IMR-90 (cell line): ENCODE measurements around the gene CACNA2D3. TPM values are rescaled to one million over a fixed set of nuclear protein-coding genes. Genes with fewer than 3 reads are reported as not detected.

ENCODE experiments used
- ATAC-seq: fragments of 200-7000 bp; cut with Tn5 transposase; 2 replicates; pipeline ENCODE4 v1.9.1; 2020; ENCODE audit warnings: low read depth, mild to moderate bottlenecking, moderate library complexity
- BruUV-seq: library from RNA; stranded (reverse); fragments of 400-500 nt; replicated peaks from 2 replicates; lab custom pipeline; 2021; lab: Mats Ljungman, UMichigan
- CTCF ChIA-PET: fragments of 300-600 bp; formaldehyde crosslinking; extraction: SDS; loops from one replicate; lab custom pipeline; 2021; ENCODE audit warnings: antibody characterized with exemption; lab: Yijun Ruan, JAX
- POLR2A ChIA-PET: fragments of 300-600 bp; sonication (Branson Sonifier 250); formaldehyde crosslinking; loops from one replicate; lab custom pipeline; 2022; ENCODE audit warnings: antibody characterized with exemption; ENCODE audit not compliant: unreplicated experiment; lab: Charles Lee
- DNase-seq: peaks from one replicate; pipeline ENCODE4 v3.0.0; 2013
- H2AFZ ChIP-seq: replicated peaks from 2 replicates; pipeline ENCODE3; 2013; ENCODE audit warnings: low read length, mild to moderate bottlenecking; ENCODE audit not compliant: poor library complexity
- H2AK5ac ChIP-seq: 2 replicates; pipeline ENCODE4 v1.6.1; 2013; ENCODE audit warnings: low read depth, low read length, inconsistent platforms
- H2AK9ac ChIP-seq: replicated peaks from 2 replicates; pipeline ENCODE3; 2013; ENCODE audit warnings: mild to moderate bottlenecking, low read depth, low read length, moderate library complexity; ENCODE audit not compliant: poor library complexity
- H2BK120ac ChIP-seq: 2 replicates; pipeline ENCODE4 v1.6.1; 2013; ENCODE audit warnings: low read depth, low read length, inconsistent platforms
- H2BK15ac ChIP-seq: 3 replicates; pipeline ENCODE4 v1.6.1; 2013; ENCODE audit warnings: low read depth, low read length, inconsistent platforms
- H2BK20ac ChIP-seq: 2 replicates; pipeline ENCODE4 v1.6.1; 2013; ENCODE audit warnings: low read depth, mild to moderate bottlenecking, inconsistent platforms, low read length, moderate library complexity
- H2BK5ac ChIP-seq: 2 replicates; pipeline ENCODE4 v1.6.1; 2013; ENCODE audit warnings: mild to moderate bottlenecking, low read depth, low read length, inconsistent platforms; ENCODE audit not compliant: poor library complexity, severe bottlenecking
- H3K14ac ChIP-seq: replicated peaks from 2 replicates; pipeline ENCODE4 v1.6.1; 2013; ENCODE audit warnings: low read depth, low read length, inconsistent platforms
- H3K18ac ChIP-seq: 2 replicates; pipeline ENCODE4 v1.6.1; 2013; ENCODE audit warnings: low read depth, low read length, control low read depth
- H3K23ac ChIP-seq: 2 replicates; pipeline ENCODE4 v1.6.1; 2013; ENCODE audit warnings: low read depth, low read length, inconsistent platforms
- H3K27ac ChIP-seq: 2 replicates; pipeline ENCODE4 v1.5.1; 2013; ENCODE audit warnings: mild to moderate bottlenecking, control low read depth, low read length; ENCODE audit not compliant: insufficient read depth
- H3K27me3 ChIP-seq: 2 replicates; pipeline ENCODE4 v1.6.1; 2013; ENCODE audit warnings: low read length; ENCODE audit not compliant: control insufficient read depth, insufficient read depth
- H3K36me3 ChIP-seq: 2 replicates; pipeline ENCODE4 v1.6.1; 2013; ENCODE audit warnings: low read length, mixed read lengths; ENCODE audit not compliant: control insufficient read depth, insufficient read depth
- H3K4ac ChIP-seq: 2 replicates; pipeline ENCODE4 v1.6.1; 2013; ENCODE audit warnings: low read depth, low read length, inconsistent platforms
- H3K4me1 ChIP-seq: 2 replicates; pipeline ENCODE4 v1.6.1; 2013; ENCODE audit warnings: low read length, mixed read lengths; ENCODE audit not compliant: control insufficient read depth, insufficient read depth
- H3K4me2 ChIP-seq: 2 replicates; pipeline ENCODE4 v1.6.1; 2013; ENCODE audit warnings: low read depth, mild to moderate bottlenecking, control low read depth, low read length, moderate library complexity
- H3K4me3 ChIP-seq: 2 replicates; pipeline ENCODE4 v1.5.1; 2013; ENCODE audit warnings: low read depth, mild to moderate bottlenecking, control low read depth, low read length, moderate library complexity; ENCODE audit not compliant: insufficient read depth
- H3K56ac ChIP-seq: 2 replicates; pipeline ENCODE4 v1.6.1; 2013; ENCODE audit warnings: low read length, inconsistent platforms; ENCODE audit not compliant: insufficient read depth; ENCODE audit errors: extremely low read depth
- H3K79me1 ChIP-seq, 2 experiments: 2 replicates each; pipeline ENCODE4 v1.6.1; 2013; ENCODE audit warnings: low read length in 2 of 2, inconsistent platforms in 1 of 2, low read depth in 1 of 2
- H3K9ac ChIP-seq: 2 replicates; pipeline ENCODE4 v1.6.1; 2013; ENCODE audit warnings: low read depth, low read length, control low read depth
- H3K9me1 ChIP-seq: 2 replicates; pipeline ENCODE4 v1.6.1; 2013; ENCODE audit warnings: low read length, inconsistent platforms; ENCODE audit not compliant: insufficient read depth
- H3K9me3 ChIP-seq: 2 replicates; pipeline ENCODE4 v1.6.1; 2013; ENCODE audit warnings: low read length; ENCODE audit not compliant: control insufficient read depth, insufficient read depth
- H4K20me1 ChIP-seq: 2 replicates; pipeline ENCODE4 v1.6.1; 2013; ENCODE audit warnings: low read length, inconsistent platforms; ENCODE audit not compliant: insufficient read depth
- H4K5ac ChIP-seq: 2 replicates; pipeline ENCODE4 v1.6.1; 2013; ENCODE audit warnings: mild to moderate bottlenecking, low read depth, low read length, control low read depth
- H4K8ac ChIP-seq, 2 experiments: 2 replicates each; pipeline ENCODE4 v1.6.1; 2013; ENCODE audit warnings: low read depth in 2 of 2, low read length in 2 of 2, control low read depth in 1 of 2, inconsistent platforms in 1 of 2
- H4K91ac ChIP-seq: 2 replicates; pipeline ENCODE4 v1.6.1; 2013; ENCODE audit warnings: low read depth, low read length, inconsistent platforms; ENCODE audit not compliant: insufficient read depth
- ELK1 ChIP-seq: fragments of 150-350 bp; IDR thresholded peaks from 2 replicates; pipeline ENCODE4 v1.6.1; 2016; ENCODE audit warnings: low read depth, mild to moderate bottlenecking, low read length, moderate library complexity, borderline replicate concordance
- FOS ChIP-seq: fragments of 150-350 bp; IDR thresholded peaks from 2 replicates; pipeline ENCODE4 v1.6.1; 2016; ENCODE audit warnings: low read depth, low read length
- MAFK ChIP-seq: IDR thresholded peaks from 2 replicates; pipeline ENCODE4 v1.6.1; 2012; ENCODE audit warnings: low read depth, low read length, improper control_type of control experiment
- POLR2A ChIP-seq: IDR thresholded peaks from 2 replicates; pipeline ENCODE4 v1.6.1; 2012; ENCODE audit warnings: mild to moderate bottlenecking, low read depth, low read length
- RCOR1 ChIP-seq: IDR thresholded peaks from 2 replicates; pipeline ENCODE4 v1.6.1; 2012; ENCODE audit warnings: mild to moderate bottlenecking, low read length, improper control_type of control experiment; ENCODE audit not compliant: insufficient replicate concordance
- RFX5 ChIP-seq: IDR thresholded peaks from 2 replicates; pipeline ENCODE4 v1.8.0; 2012; ENCODE audit warnings: low read depth, mild to moderate bottlenecking, low read length, moderate library complexity
- WGBS, 2 experiments: methylation state at CpG; one replicate each; pipeline versions ENCODE4 v1.1.5 to v1.1.7; 2013; ENCODE audit warnings: missing lambda C conversion rate in 2 of 2; ENCODE audit not compliant: insufficient read length in 1 of 2; ENCODE audit errors: extremely low coverage in 2 of 2; 5-methylcytosine and 5-hydroxymethylcytosine counted together
- dilution Hi-C: fragments of 300-500 bp; cut with HindIII; formaldehyde crosslinking; loops from one replicate; pipeline ENCODE4 v1.14.3; 2018; ENCODE audit warnings: low sequenced_read_pairs; ENCODE audit not compliant: unreplicated experiment
- in situ Hi-C: fragments of 300-500 bp; cut with MboI; formaldehyde crosslinking; loops from 3 replicates; pipeline ENCODE4 v1.14.3; 2019; ENCODE audit warnings: low sequenced_read_pairs, inconsistent platforms, mixed read lengths
- intact Hi-C: fragments of 100-400 bp; cut with micrococcal nuclease; formaldehyde crosslinking; loops from 2 replicates; pipeline ENCODE4 v1.10.0; 2022
- polyA plus RNA-seq, 3 experiments: library from polyadenylated mRNA; depleted of rRNA; stranded (reverse); fragments of >200 nt; gene quantifications; 2 replicates each; pipeline ENCODE4 v1.2.3, GENCODE V29; 2012; ENCODE audit warnings: low replicate concordance in 1 of 3
- total RNA-seq: library from RNA; depleted of rRNA; stranded (reverse); fragments of >200 nt; gene quantifications from 2 replicates; pipeline ENCODE4 v1.2.3, GENCODE V29; 2012

The CACNA2D3 gene
- total and polyA plus RNA-seq, 2 of the 4 experiments (the other 2 are of a cell fraction) = 0.36 to 0.41 TPM

DNA sequence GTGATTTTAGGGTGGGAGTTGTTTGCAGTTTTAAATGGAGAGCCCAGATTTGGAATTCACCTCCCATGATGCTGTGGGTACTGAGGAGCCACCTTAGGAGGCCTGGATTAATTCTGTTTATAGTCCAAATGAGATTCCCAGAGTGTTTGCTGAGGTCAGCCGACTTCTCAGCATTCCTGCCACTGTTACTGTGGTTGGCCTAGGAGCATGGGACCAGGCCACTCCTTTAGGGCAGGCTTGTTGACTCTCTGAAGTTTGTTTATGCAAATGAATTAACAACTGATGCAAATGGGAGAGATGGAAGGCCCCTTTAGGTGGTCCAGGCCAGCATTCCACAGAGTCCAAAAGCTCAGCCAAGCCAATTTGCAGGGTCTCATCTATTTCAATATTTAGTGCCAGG, 46.1 kb downstream of the CACNA2D3 start:
- in situ Hi-C loops = no loop called here
- CTCF ChIA-PET = no interaction called here

More for the DNA sequence above, 46.1 kb downstream of the CACNA2D3 start:
- POLR2A ChIA-PET = no interaction called here
- Histone ChIP-seq H3K9ac (no peak overlapping the region), H3K4ac (no peak overlapping the region), H3K4me1 (no peaks in the 10 kb centered on the region), H2AFZ (no peak overlapping the region), H3K18ac (no peak overlapping the region), H4K20me1 (no peaks in the 10 kb centered on the region), H3K23ac (no peak overlapping the region), H2AK9ac (no peak overlapping the region), H3K79me1 (no peaks in the 10 kb centered on the region), H4K5ac (no peak overlapping the region), H3K27me3 (no peaks in the 10 kb centered on the region), H3K27ac (no peak overlapping the region), H4K91ac (no peak overlapping the region), H4K8ac (no peak overlapping the region), H2BK20ac (no peak overlapping the region), H3K4me3 (no peak overlapping the region), H3K9me1 (no peaks in the 10 kb centered on the region), H2BK5ac (no peak overlapping the region), H2BK15ac (no peak overlapping the region), H3K14ac (no peak overlapping the region), H2AK5ac (no peak overlapping the region), H2BK120ac (no peak overlapping the region), H3K36me3 (no peaks in the 10 kb centered on the region), H3K9me3 (peaks cover 16% of the 10 kb centered on the region), H3K4me2 (no peak overlapping the region), H3K56ac (no peak overlapping the region)
- 0% methylated on average over 1 of the region's 1 CpG; no CpG with 5 or more reads in 1 of the 2 experiments for WGBS, 2 experiments
- no peak for ATAC-seq
- TF ChIP-seq RFX5 (no peak), FOS (no peak), RCOR1 (no peak), POLR2A (no peak), ELK1 (no peak), MAFK (no peak)
- dilution Hi-C loops = no loop called here
- intact Hi-C loops = no loop called here
- no peak for DNase-seq
- BruUV-seq = no TSS peak
